ENCODE data around the gene FOXI1. TPM values are rescaled to one million over a fixed set of nuclear protein-coding genes. Genes with fewer than 3 reads are reported as not detected.

FOXI1 gene
- total RNA-seq, 1 experiment from 2014 or later: not detected

DNA sequence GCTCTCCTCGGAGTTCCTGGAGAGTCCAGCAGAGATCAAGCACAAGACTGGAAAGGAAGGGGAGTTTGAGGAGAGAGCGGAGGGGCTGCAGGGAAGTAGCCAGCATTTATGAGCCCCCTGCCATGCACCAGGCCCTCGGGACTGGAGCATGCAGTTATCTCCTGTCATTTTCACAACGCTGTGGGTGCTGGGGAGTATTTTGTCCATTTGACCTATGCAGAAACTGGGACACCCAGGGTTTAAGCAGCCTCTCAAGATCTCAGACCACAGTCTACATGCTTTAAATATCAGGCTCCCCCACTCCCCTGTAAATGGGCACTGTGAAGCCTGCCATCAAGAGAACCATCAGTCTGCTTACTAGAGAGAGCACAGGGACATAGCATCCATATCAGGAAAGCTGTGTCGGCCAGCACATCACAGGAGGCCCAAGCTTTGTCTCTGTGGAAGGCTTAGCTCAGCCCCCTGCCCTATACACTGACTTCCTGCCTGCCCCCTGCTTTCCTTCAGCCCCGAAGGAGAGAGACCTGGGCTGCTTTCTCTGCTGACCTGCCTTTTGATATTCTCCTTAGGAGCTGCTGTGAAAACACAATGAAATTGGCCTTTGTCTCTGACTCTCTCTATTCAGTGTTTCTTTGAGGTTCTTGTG, 7.3 kb downstream of the FOXI1 start:
- Histone ChIP-seq H4K20me1 (ENCODE audit: insufficient read depth) (no peaks in the 10 kb centered on the region), H3K9me3 (ENCODE audit: insufficient read depth, low read depth) (no peaks in the 10 kb centered on the region; the same call in 1 of the 2 replicates), H3K4me2 (no peak overlapping the region), H3K4me1 (replicated peaks; ENCODE audit: insufficient read depth) (no peaks in the 10 kb centered on the region), H3F3A (ENCODE audit: insufficient read depth, low read depth) (no peaks in the 10 kb centered on the region), H3K9me2 (ENCODE audit: insufficient read depth) (no peaks in the 10 kb centered on the region), H3K4me3 (no peak overlapping the region), H3K27ac (no peak overlapping the region), H3K27me3 (ENCODE audit: insufficient read depth, low read depth) (no peaks in the 10 kb centered on the region), H3K79me2 (ENCODE audit: low read depth) (no peaks in the 10 kb centered on the region), H2AFZ (no peak overlapping the region), H3K36me3 (ENCODE audit: low read depth) (no peaks in the 10 kb centered on the region)
- intact Hi-C loops (cut with micrococcal nuclease; ENCODE audit: unreplicated experiment): no loop called here
- POLR2A ChIA-PET (ENCODE audit: unreplicated experiment): no interaction called here
- DNase-seq: no peak
- no TSS peak for BruUV-seq (replicated peaks)
- CTCF ChIA-PET: no interaction called here
- TF ChIP-seq, protein P1, sequence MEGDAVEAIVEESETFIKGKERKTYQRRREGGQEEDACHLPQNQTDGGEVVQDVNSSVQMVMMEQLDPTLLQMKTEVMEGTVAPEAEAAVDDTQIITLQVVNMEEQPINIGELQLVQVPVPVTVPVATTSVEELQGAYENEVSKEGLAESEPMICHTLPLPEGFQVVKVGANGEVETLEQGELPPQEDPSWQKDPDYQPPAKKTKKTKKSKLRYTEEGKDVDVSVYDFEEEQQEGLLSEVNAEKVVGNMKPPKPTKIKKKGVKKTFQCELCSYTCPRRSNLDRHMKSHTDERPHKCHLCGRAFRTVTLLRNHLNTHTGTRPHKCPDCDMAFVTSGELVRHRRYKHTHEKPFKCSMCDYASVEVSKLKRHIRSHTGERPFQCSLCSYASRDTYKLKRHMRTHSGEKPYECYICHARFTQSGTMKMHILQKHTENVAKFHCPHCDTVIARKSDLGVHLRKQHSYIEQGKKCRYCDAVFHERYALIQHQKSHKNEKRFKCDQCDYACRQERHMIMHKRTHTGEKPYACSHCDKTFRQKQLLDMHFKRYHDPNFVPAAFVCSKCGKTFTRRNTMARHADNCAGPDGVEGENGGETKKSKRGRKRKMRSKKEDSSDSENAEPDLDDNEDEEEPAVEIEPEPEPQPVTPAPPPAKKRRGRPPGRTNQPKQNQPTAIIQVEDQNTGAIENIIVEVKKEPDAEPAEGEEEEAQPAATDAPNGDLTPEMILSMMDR (conservative IDR thresholded peaks at IDR 0.05): no peak
- TF ChIP-seq EZH2 (IDR thresholded peaks at IDR 0.05; ENCODE audit: low read depth): no peak

GRCh38 chr5:170113522-170113900, 7.8 kb downstream of the FOXI1 start:
- H3K9me2 ChIP-seq (ENCODE audit: insufficient read depth): no peaks in the 10 kb centered on the region
- H3K4me1 ChIP-seq (replicated peaks; ENCODE audit: insufficient read depth): no peaks in the 10 kb centered on the region
- H3F3A ChIP-seq (ENCODE audit: insufficient read depth, low read depth): no peaks in the 10 kb centered on the region
- H3K79me2 ChIP-seq (ENCODE audit: low read depth): no peaks in the 10 kb centered on the region
- intact Hi-C loops (cut with micrococcal nuclease; ENCODE audit: unreplicated experiment): no loop called here
- DNase-seq: no peak
- no peak overlapping the region for H3K4me3 ChIP-seq
- H3K27me3 ChIP-seq (ENCODE audit: insufficient read depth, low read depth): no peaks in the 10 kb centered on the region
- H3K27ac ChIP-seq: no peak overlapping the region
- H3K36me3 ChIP-seq (ENCODE audit: low read depth): no peaks in the 10 kb centered on the region
- no TSS peak for BruUV-seq (replicated peaks)
- no peaks in the 10 kb centered on the region; the same call in 1 of the 2 replicates for H3K9me3 ChIP-seq (ENCODE audit: insufficient read depth, low read depth)
- H3K4me2 ChIP-seq: no peak overlapping the region
- TF ChIP-seq, protein P1 (conservative IDR thresholded peaks at IDR 0.05): no peak
- TF ChIP-seq EZH2 (IDR thresholded peaks at IDR 0.05; ENCODE audit: low read depth): no peak
- ChIA-PET POLR2A (ENCODE audit: unreplicated experiment) (no interaction called here), CTCF (no interaction called here)
- H2AFZ ChIP-seq: no peak overlapping the region
- no peaks in the 10 kb centered on the region for H4K20me1 ChIP-seq (ENCODE audit: insufficient read depth)

GRCh38 chr5:170114271-170114670, 8.6 kb downstream of the FOXI1 start:
- no peaks in the 10 kb centered on the region for H3K36me3 ChIP-seq (ENCODE audit: low read depth)
- no peaks in the 10 kb centered on the region for H3K9me2 ChIP-seq (ENCODE audit: insufficient read depth)
- intact Hi-C loops (cut with micrococcal nuclease; ENCODE audit: unreplicated experiment): no loop called here
- TF ChIP-seq, protein P1 (conservative IDR thresholded peaks at IDR 0.05): no peak
- no peak for TF ChIP-seq EZH2 (IDR thresholded peaks at IDR 0.05; ENCODE audit: low read depth)
- no TSS peak for BruUV-seq (replicated peaks)
- no peaks in the 10 kb centered on the region for H3F3A ChIP-seq (ENCODE audit: insufficient read depth, low read depth)
- no peaks in the 10 kb centered on the region for H3K79me2 ChIP-seq (ENCODE audit: low read depth)
- no peaks in the 10 kb centered on the region for H3K27me3 ChIP-seq (ENCODE audit: insufficient read depth, low read depth)
- POLR2A ChIA-PET (ENCODE audit: unreplicated experiment): no interaction called here
- H3K9me3 ChIP-seq (ENCODE audit: insufficient read depth, low read depth): no peaks in the 10 kb centered on the region; the same call in 1 of the 2 replicates
- no peak overlapping the region for H3K4me3 ChIP-seq
- H3K4me1 ChIP-seq (replicated peaks; ENCODE audit: insufficient read depth): no peaks in the 10 kb centered on the region
- H3K4me2 ChIP-seq: no peak overlapping the region
- H4K20me1 ChIP-seq (ENCODE audit: insufficient read depth): no peaks in the 10 kb centered on the region
- no peak for DNase-seq
- H3K27ac ChIP-seq: no peak overlapping the region
- H2AFZ ChIP-seq: no peak overlapping the region
- CTCF ChIA-PET: no interaction called here
